ENCODE data around the gene ZNF48.

Gene ZNF48

DNA sequence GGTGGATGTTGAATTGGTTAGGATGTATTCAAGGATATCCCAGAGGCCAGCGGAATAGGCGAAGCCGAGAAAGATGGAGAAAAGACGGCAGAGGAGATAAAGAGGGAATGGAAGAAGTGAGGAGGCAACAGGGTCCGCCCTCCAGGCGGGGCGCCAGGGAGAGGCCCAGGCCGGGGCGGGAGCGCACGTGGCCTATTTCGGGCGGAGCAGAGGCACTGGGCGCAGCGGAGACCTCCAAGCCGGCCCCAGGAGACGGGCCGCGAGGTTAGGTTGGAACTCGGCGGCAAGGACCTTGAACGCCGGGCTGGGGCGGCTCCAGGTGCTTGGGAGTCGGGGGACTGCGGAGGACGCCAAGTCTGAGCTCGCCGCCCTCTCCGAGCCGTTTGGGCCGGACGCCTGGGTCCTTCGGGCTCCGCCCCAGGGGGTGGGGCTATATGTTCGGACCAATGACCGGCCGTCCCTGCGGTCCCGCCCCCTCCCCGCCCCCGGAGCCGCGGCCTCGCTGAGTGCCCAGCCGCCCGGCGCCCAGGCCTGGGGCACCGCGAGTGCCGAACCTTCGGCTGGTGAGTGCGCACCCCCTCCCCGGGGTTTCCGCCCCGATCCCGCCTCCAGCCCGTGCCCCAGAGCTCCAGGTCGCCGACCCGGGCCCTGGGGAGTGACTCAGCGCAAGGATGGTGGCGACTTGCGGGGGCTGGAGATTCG, 12.0 kb downstream of the ZNF48 start, which contains the start of gene ZNF771:
Gene ZNF771, plus strand, starts transcription at position 505 of the 702 bp plus-strand sequence. CDS start 448 bp downstream, outside the sequence.
- peak; percentile 71 to 88 (median 73) for DNase-seq (ENCODE audit: low read depth in 3 of 3, low spot score in 1 of 3)

DNA sequence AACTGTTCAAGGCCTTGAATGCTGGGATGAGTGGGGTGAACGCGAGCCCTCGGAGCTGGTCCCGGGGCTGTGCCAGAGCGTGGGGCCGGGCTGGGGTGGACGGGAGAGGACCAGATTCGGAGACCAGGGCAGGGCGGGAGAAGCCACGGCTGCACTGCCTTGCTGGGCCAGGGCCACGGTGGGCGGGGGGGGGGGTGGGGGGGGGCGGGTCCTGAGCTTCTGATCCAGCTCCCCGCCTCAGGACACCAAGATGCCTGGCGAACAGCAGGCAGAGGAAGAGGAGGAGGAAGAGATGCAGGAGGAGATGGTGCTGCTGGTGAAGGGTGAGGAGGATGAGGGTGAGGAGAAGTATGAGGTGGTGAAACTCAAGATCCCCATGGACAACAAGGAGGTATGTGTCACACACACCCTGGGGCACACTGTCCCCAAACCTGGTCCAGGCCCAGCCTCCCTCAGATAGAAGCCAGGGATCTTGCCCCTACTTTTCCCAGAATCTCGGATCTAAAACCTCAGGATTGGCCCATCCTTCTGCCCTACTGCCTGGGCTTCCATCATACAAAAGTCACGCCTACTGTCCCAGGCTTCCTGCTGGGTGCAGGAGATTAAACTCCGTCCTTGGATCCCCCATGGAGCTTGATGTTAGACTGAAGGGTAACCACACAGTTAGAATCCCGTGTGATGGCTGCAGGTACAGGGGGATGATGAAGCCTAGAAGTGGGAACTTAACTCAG, 12.7 kb downstream of the ZNF48 start:
- no peak for DNase-seq (ENCODE audit: low read depth in 3 of 3, low spot score in 1 of 3)

DNA sequence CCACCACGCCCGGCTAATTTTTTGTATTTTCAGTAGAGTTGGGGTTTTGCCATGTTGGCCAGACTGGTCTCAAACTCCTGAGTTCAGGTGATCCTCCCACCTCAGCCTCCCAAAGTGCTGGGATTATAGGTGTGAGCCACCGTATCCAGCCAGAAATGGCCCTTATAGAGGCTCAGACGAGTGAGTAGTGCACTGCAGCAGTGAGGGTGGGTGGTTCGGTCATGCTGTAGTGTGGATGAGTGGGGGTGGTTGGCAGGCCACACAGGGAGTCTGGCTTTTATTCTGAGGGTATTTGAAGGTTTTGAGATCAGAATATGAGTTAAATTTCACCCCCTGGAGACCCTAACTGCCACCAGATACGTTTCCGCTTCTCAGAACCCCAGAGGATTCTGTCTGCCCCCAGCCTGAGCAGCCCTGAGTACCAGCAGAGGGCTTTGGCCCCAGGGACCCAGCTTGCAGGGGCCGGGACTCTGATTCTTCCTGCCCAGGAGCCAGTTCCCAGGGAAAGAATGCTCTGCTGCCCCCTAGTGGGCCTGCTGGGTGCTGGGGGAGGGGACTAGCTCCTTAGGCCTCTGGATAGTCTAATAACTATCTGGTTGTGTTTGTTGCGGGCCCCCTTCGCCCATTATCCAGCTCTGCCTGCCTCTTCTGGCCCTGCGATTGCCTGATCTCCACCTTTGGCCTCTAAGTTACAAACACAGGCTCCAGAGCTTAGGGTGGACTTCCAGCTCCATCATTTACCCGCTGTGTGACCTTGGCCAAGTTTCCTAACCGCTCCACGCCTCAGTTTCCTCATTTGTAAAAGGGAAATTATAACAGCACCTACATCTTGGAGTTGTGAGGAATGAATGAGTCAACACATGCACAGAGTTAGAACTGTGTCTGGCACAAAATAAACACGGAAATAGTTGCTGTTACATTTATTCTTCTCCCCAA, 14.2 kb downstream of the ZNF48 start:
- peak; percentile 77 to 92 (median 88) for DNase-seq (ENCODE audit: low read depth in 3 of 3, low spot score in 1 of 3)

DNA sequence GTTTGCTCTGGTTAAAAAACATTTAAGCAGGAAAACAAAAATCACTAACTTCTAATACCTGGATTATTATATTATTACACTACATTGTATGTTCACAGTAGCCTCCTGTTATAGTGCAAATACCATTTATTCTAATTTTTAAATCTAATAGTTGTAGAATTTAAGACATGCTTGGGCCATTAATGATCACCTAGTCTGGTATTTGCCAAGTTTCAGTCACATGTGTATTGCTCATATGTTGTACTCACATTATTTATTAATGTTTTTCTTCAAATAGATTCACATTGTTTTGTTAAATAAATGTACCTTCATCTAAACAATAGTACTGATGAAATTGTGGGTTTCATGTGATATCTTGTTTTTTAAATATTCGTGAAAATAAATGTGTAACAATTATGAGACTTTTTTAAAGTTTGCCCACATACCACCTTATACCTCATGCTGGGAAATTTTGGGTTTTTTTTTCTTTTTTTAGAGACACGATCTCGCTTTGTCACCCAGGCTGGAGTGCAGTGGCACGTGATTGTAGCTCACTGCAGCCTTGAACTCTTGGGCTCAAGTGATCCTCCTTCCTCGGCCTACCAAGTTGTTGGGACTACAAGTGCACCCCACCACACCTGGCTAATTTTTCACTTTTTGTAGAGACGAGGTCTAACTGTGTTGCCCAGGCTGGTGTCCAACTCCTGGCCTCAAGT, 18.0 kb downstream of the ZNF48 start:
- no peak for DNase-seq (ENCODE audit: low read depth in 3 of 3, low spot score in 1 of 3)

DNA sequence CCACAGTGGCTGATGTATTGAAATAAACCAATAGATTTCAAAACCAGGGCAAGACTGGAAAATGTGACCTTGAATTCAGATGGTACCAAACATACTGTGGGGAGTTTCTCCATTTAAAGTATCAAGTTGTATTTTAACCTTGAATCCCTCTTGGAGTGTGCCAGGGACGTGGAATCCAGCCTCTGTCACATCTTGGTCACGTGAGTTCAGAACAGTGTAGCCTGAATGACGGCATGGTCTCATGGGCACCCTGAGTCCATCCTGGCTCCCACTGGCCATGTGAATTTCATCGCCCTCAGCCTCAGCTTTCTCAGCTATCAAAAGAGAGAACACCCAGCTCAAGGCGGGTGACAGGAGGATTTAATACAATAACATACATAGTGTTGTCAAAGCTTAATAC, 18.9 kb downstream of the ZNF48 start:
- DNase-seq (ENCODE audit: low read depth in 3 of 3, low spot score in 1 of 3): no peak

DNA sequence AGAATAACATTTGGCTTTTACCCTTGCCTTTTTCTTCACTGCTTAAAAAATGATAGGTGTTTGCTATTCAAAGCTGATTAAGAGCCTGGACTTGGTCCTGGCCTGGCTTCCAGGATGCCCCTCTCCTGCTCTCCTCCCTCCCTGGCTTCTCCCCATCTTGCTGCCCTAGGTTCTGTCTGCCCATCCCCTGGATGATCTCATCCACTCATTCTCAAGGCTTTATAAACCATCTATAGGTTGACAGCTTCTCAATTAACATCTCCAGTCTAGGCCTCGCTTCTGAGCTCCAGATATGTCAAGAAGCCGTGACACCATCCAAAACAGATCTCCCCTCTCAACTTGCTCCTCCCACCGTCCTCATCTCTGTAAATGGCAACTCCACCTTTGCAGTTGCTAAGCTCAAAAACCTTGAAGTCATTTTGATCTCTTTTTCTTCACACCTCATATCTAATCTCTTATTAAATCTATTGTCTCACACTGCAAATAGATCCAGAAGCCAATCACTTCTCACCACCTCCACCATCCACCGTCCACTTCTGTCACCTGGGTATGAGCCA, 20.9 kb downstream of the ZNF48 start:
- DNase-seq (ENCODE audit: low read depth in 3 of 3, low spot score in 1 of 3): no peak

DNA sequence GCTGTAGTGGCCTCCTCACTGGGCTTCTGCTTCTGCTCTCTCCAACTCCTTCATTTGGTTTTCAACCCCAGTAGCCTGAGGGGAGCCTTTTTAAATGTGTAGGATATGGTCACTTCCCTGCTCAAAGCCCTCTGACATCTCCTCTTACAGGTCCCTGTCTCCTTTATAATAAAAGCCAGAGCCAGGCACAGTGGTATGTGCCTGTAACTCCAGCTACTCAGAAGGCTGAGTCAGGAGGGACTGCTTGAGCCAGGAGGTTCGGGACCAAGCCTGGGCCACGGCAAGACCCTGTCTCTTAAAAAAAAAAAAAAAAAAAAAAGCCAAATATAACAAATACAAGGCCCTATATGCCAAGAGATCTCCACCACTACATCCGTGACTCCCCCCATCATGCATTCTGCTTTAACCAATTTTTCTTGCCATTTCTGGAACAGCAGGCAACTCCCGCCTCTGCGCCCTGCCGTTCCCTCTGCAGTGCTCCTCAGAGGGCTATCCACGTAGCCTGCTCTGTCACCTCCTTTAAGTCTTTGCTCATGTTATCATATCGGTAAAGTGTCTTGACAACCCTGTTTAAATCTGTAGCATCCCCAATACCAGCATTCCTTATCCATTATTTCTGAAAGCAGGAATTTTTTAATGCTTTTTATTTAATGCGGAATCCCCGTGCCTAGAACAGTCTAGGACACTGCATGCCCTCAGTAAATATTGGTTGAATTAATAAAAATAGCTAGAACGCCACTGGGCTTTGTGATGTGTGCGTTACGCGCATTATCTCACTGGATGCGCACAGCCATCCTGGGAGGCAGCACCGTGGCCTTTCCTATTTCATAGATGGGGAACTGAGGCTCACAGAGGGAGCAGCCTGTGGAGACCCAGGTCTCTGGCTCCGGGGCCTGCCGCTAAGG, 21.7 kb downstream of the ZNF48 start:
- no peak for DNase-seq (ENCODE audit: low read depth in 3 of 3, low spot score in 1 of 3)

DNA sequence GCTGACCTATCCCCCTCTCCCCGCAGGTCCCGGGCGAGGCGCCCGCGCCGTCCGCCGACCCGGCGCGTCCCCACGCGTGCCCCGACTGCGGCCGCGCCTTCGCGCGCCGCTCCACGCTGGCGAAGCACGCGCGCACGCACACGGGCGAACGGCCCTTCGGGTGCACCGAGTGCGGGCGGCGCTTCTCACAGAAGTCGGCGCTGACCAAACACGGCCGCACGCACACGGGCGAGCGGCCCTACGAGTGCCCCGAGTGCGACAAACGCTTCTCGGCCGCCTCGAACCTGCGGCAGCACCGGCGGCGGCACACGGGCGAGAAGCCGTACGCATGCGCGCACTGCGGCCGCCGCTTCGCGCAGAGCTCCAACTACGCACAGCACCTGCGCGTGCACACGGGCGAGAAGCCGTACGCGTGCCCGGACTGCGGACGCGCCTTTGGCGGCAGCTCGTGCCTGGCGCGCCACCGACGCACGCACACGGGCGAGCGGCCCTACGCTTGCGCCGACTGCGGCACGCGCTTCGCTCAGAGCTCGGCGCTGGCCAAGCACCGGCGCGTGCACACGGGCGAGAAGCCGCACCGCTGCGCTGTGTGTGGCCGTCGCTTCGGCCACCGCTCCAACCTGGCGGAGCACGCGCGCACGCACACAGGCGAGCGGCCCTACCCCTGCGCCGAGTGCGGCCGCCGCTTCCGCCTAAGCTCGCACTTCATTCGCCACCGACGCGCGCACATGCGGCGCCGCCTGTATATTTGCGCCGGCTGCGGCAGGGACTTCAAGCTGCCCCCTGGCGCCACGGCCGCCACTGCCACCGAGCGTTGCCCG, 22.5 kb downstream of the ZNF48 start:
- peak; percentile 74 to 82 (median 74) for DNase-seq (ENCODE audit: low read depth in 3 of 3, low spot score in 1 of 3)

DNA sequence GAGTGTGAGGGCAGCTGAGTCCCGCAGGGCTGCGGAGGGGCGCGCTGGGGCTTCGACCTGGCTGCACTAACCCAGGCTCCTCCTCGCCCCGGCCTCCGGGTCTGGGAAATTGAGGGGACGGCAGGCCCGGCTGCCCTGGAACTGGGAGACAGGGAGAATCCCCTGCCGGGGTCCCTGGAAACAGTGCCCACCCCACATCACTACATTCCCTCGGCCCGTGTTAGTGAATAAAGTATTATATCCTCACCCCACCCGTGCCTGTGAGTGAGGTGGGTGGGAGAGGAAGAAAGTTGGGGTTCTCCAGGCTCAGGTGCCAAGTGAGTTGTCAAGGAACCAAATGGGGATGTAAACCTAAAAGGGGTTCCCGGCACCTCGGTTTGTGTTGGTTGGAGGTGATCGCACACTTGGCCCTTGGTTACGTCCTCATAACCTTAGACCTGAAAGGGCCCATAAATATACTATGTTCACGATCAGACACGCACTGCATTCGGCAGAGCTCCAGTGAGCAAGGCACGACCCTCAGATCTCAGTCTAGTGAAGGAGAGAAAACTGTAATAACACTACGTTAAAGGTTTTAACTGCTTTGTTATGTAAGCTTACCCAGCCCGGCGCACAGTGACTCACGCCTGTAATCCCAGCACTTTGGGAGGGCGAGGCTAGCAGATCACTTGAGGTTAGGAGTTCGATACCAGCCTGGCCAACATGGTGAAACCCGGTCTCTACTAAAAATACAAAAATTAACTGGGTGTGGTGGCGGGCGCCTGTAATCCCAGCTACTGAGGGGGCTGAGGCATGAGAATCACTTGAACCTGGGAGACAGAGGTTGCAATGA, 23.3 kb downstream of the ZNF48 start:
- no peak for DNase-seq (ENCODE audit: low read depth in 3 of 3, low spot score in 1 of 3)

DNA sequence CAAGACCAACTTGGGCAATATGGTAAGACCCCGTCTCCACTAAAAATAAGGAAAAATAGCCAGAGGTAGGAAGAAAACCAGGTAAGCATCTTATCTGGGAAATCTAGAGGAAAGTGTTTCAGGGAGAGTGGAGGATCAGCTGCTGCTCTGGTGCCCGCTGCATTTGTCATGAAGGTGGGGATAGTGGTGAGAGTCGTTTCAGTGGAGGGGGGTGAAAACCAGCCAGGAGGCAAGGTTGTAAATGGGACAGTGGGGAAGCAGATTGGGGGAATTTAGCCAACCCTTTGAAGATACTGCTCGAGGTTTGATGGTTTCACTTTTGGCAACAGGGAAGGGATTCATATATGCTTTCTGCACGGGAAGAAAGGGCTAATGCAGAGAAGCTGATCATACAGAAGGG, 25.8 kb downstream of the ZNF48 start:
- DNase-seq (ENCODE audit: low read depth in 3 of 3, low spot score in 1 of 3): no peak

DNA sequence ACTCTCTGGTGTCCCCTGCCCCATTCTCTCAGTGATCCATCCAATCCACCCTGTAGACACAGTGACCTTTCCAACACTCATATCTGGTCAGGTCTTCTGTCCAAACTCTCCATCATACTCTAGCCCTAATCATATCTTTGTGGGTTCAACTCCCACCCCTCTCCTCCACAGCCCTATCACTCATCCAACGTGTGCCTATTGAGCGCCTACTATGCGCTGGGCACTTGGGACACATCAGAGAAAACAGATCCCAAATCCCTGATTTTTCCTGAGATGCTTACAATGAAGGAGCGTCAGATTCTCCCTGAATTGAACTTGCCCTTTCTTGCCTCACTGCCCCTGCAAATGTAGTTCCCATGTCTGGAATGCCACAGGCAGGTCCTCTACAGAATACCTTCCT, 32.8 kb downstream of the ZNF48 start:
- DNase-seq (ENCODE audit: low read depth in 3 of 3, low spot score in 1 of 3): no peak

DNA sequence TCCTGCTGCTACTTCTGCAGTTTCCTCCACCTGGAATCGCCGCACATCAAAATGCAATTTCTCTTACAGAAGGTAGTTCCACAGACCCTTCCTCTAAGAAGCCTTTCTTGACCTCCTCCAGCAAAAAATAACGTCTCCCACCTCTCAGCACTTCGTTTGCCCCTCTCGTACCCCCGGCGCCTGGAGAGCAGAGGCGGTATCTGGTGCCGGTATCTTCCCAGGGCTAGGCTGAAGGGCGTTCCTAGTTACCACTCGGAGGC, 34.1 kb downstream of the ZNF48 start:
- no peak for DNase-seq (ENCODE audit: low read depth in 3 of 3, low spot score in 1 of 3)

DNA sequence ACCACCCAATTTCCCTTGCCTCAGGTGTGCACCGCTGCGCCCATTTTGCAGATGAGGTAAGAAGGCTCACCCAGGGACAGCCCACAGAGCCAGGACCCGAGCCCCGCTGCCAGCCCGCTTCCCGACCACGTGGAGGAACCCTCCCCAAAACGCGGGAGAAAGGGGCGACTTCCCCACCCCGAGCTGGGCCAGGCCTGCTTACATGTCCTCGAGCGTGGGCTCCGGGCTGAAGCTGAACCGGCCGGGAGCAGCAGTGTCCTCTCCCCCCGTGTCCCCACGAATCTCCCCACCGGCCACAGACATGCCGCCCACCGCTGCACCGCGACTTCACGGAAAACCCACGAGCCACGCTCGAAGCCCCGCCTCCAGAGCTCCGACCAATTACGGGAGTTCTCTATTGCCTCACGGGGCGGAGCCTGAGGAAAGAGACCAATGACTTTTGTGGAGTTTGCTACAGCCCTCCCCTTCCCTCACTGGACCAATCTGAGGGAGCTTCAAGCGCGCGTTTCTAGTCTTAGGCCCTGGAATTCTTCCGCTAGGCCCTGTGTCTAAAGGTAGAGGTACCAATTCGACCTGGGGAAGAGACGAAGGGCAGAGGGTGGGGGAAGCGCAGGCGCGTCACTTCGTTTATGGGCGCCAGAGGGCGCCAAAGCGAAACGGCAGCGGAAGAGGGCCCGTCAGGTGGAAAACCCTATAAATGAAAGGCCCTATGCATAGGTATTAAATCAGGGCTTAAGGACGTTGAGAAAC, 34.6 kb downstream of the ZNF48 start, which contains the start of gene DCTPP1:
Gene DCTPP1, minus strand, starts transcription at position 353 of the 750 bp plus-strand sequence. Its CDS starts 50 bp downstream, at position 303.
- peak; percentile 86 to 95 (median 90) for DNase-seq (ENCODE audit: low read depth in 3 of 3, low spot score in 1 of 3)

DNA sequence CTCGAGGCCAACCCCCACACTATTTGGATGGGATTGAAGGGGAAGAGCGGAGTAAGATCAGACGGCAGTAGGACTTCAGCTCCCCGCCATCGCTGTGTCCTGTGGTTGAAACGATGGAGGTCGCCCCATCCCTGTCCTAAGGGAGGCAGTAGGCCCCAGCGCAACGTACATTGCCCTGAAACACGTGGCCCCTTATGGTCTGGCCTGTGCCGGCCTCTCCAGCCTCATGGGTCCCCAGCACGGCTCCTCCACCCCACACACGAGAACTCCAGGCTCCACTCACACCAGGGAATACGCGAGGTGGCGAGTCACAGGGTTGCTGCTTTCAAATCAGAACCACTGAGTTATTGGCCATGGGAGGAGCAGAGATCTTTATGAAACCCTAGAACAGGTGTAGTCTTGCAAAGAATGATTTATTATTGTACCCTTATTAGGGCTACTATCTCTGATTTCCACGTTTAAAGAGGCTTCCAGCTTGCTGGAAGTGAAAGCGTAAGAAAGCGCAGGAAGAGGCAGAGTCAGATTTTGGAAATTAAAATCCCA, 35.3 kb downstream of the ZNF48 start:
- DNase-seq (ENCODE audit: low read depth in 3 of 3, low spot score in 1 of 3): no peak

DNA sequence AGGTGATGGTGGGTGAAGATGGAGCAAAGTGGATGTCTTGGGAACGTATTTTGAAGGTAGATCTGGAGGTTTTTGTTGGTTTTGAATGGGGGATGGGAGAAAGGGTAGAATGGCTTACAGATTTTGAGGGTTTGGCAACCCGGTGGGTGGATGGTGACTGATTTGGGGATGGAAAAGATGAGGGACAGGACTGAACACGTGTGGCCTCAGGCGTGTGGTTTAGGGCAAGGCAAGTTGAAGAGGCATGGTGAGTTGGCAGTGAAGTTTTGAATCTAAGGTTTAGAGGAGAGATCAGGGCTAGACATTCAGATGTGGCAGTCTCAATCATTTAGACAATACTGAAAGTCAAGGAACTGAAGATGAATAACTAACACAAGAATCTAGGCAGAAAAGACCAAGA, 39.6 kb downstream of the ZNF48 start:
- no peak for DNase-seq (ENCODE audit: low read depth in 3 of 3, low spot score in 1 of 3)

DNA sequence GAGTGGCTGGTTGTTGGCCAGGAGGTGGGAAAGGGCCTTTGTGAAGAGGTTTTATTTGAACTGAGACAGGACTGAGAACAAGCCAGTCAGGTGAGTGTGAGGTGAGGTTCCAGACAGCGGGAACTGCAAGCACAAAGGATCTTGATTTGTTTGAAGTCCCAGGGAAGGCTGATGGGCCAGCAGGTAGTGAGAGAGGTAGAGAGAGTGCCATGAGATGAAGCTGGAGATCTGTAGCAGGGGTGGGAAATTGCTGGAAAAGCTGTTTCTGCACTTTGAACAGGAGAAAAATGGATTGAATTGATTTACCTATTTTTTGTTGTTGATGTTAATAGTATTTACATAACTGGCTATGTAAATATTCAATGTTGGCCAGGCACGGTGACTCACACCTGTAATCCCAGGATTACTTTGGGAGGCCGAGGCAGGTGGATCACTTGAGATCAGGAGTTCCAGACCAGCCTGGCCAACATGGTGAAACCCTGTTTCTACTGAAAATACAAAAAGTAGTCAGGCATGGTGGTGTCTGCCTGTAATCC, 42.4 kb downstream of the ZNF48 start:
- no peak for DNase-seq (ENCODE audit: low read depth in 3 of 3, low spot score in 1 of 3)

DNA sequence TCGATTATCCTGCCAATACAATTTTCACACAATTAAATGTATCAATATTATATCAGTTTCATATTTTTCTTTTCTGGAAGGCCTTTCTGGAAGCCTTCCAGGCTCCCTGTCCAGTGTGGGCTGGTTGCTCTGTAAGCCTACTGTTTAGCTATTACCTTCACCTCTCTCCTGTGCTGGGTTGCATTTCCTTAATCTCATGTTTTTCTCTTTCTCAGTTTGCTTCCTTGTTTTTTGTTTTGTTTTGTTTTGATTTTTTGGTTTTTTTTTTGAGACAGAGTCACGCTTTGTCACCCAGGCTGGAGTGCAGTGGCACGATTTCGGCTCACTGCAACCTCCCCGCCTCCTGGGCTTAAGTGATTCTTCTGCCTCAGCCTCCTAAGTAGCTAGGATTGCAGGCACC, 43.6 kb downstream of the ZNF48 start:
- DNase-seq (ENCODE audit: low read depth in 3 of 3, low spot score in 1 of 3): no peak

Measured in stimulated activated CD4-positive, alpha-beta T cell treated with anti-CD3 and anti-CD28 coated beads, TNF-alpha, amount 100 ng/mL, for 1 hour (primary cell).